ENCODE results near the gene AMDHD1.

GRCh38 chr12:95919110-95919509 lies 24.0 kb upstream of the AMDHD1 start:
- TF ChIP-seq CTCF (IDR thresholded peaks at IDR 0.05) (no peak), POLR2A (IDR thresholded peaks at IDR 0.05) (no peak), EP300 (IDR thresholded peaks at IDR 0.05) (no peak)
